Adrenal gland (tissue), 12 donors: ENCODE results near the gene CUTA. TPM values are rescaled to one million over a fixed set of nuclear protein-coding genes. Genes with fewer than 3 reads are reported as not detected.
A peak's percentile ranks its signal among the peaks of the same experiment; 100 is the strongest.

Experiments
- DNase-seq, 7 donors: peaks; one replicate each; pipeline ENCODE4 v3.0.0-alpha.2; 2019 to 2020
- H3K27ac ChIP-seq, 5 donors: fragments of 200-600 bp; sonication (generic) in 4 of 5; 1 replicate in 3 of 5; 2 replicates in 2 of 5; pipeline versions ENCODE4 v1.5.1 to v1.8.0; 2016 to 2020; ENCODE audit warnings: mild to moderate bottlenecking in 1 of 5
- H3K27me3 ChIP-seq: fragments of 200-600 bp; 2 replicates; pipeline ENCODE4 v1.8.0; 2021
- H3K36me3 ChIP-seq, 2 donors: fragments of 200-600 bp; replicated peaks in 1 of 2; 1 replicate in 1 of 2; 2 replicates in 1 of 2; pipeline versions ENCODE4 v1.5.1 to v1.8.0; 2018 to 2022
- H3K4me1 ChIP-seq, 2 donors: fragments of 200-600 bp; replicated peaks in 1 of 2; 1 replicate in 1 of 2; 2 replicates in 1 of 2; pipeline versions ENCODE4 v1.5.1 to v1.8.0; 2018 to 2021
- H3K4me3 ChIP-seq, 4 donors: fragments of 200-600 bp; sonication (generic) in 3 of 4; one replicate each; pipeline ENCODE4 v1.5.1; 2016 to 2018
- H3K9me3 ChIP-seq, 3 donors: fragments of 200-600 bp; sonication (generic) in 1 of 3; replicated peaks in 1 of 3; 1 replicate in 2 of 3; 2 replicates in 1 of 3; pipeline versions ENCODE4 v1.5.1 to v1.8.0; 2016 to 2021
- POLR2A ChIP-seq, 2 donors: fragments of 450-650 bp; IDR thresholded peaks; one replicate each; pipeline ENCODE4 v1.6.1; 2017; ENCODE audit warnings: antibody characterized with exemption in 2 of 2, mild to moderate bottlenecking in 2 of 2, moderate library complexity in 1 of 2
- WGBS, 4 donors: extraction: QIAGEN DNeasy Blood & Tissue Kit in 2 of 4; methylation state at CpG; one replicate each; pipeline versions ENCODE4 v1.1.5 to v1.1.7; 2013 to 2017; 5-methylcytosine and 5-hydroxymethylcytosine counted together
- intact Hi-C, 2 donors: fragments of 100-400 bp; cut with DNase I; formaldehyde crosslinking; loops; one replicate each; pipeline versions ENCODE4 v1.14.1 to v1.15.0; 2022 to 2023
- polyA plus RNA-seq, 3 donors: library from polyadenylated mRNA; stranded (reverse); fragments of 200-250 nt in 2 of 3; fragments of 350-450 nt in 1 of 3; fragmentation: Illumina TruSeq in 1 of 3; extraction: RNeasy Lipid Tissue Mini Kit (QIAGEN cat#74804) in 1 of 3; gene quantifications; one replicate each; pipeline ENCODE4 v1.2.3, GENCODE V29; 2013 to 2014
- total RNA-seq, 9 donors: library from RNA; depleted of rRNA in 4 of 9; stranded (reverse); fragments of >200 nt in 4 of 9; fragments of 120-200 nt in 1 of 9; fragmentation: NEBNext Ultra II Directional in 1 of 9; extraction: Animal tissue kit (Norgen Biotek cat#: 25700) in 1 of 9; gene quantifications; one replicate each; pipeline versions ENCODE4 v1.1.0 to v1.2.4, GENCODE V29; 2013 to 2023
- TF ChIP-seq, protein P1 (sequence below), 6 experiments: fragments of 450-650 bp in 4 of 6; fragments of 200-600 bp in 2 of 6; sonication (generic) in 1 of 6; IDR thresholded peaks; 1 replicate in 5 of 6; 2 replicates in 1 of 6; pipeline versions ENCODE4 v1.5.1 to v1.8.0; 2016 to 2021; ENCODE audit warnings: antibody characterized with exemption in 6 of 6, mild to moderate bottlenecking in 2 of 6, moderate library complexity in 1 of 6
- donor health status: healthy with polysubstance abuse.
- donor health status: Bipolar disorder and iron deficiency.
- donor health status: DM: yes; HTN: yes; CAD: no.
- donor health status: DM: no; HTN: no; CAD: no.
- donor health status: DM: no; HTN: no; CAD: no.
- donor health status: DM: yes; HTN: yes; CAD: no.

Gene CUTA
- total and polyA plus RNA-seq, 12 donors, result 202 to 437 (median 295) TPM

DNA sequence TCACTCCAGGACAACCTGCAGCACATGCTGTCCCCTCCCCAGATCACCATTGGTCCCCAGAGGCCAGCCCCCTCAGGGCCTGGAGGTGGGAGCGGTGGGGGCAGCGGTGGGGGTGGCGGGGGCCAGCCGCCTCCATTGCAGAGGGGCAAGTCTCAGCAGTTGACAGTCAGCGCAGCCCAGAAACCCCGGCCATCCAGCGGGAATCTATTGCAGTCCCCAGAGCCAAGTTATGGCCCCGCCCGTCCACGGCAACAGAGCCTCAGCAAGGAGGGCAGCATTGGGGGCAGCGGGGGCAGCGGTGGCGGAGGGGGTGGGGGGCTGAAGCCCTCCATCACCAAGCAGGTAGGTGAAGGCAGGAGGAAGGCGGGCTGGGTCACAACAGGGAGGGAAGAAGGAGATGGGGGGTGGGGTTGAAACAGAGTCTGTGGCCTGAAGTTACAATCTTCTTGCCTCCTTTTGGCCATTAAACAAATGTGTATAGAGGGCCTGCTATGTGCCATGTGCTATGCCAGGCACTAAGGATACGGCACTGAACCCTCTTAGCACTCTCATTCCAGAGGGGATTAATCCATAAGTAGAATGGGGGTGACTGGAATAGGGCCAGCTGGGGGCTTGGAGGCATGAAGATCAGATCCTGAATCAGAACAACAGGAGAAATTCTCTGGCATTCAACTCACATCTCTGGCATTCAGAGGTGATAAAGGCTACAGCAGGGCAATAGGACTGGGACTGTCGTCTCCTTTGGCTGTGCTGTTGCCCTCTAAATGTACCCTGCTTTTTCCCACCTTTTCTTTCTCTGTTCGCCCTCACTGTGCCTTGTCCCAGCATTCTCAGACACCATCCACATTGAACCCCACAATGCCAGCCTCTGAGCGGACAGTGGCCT is 26.0 kb upstream of the CUTA start:
- Histone ChIP-seq H3K9me3 (no peaks in the 10 kb centered on the region), H3K27me3 (no peaks in the 10 kb centered on the region), H3K4me3 (no peak overlapping the region), H3K4me1 (no peaks in the 10 kb centered on the region), H3K27ac (no peak overlapping the region), H3K36me3 (peaks cover 0 to 37% of the 10 kb centered on the region in 2 donors)
- peak in 2 of 7 donors; percentile 9 to 14 for DNase-seq
- intact Hi-C loops, result no loop called here
- no peak for TF ChIP-seq POLR2A (IDR thresholded peaks at IDR 0.05)
- TF ChIP-seq, protein P1, sequence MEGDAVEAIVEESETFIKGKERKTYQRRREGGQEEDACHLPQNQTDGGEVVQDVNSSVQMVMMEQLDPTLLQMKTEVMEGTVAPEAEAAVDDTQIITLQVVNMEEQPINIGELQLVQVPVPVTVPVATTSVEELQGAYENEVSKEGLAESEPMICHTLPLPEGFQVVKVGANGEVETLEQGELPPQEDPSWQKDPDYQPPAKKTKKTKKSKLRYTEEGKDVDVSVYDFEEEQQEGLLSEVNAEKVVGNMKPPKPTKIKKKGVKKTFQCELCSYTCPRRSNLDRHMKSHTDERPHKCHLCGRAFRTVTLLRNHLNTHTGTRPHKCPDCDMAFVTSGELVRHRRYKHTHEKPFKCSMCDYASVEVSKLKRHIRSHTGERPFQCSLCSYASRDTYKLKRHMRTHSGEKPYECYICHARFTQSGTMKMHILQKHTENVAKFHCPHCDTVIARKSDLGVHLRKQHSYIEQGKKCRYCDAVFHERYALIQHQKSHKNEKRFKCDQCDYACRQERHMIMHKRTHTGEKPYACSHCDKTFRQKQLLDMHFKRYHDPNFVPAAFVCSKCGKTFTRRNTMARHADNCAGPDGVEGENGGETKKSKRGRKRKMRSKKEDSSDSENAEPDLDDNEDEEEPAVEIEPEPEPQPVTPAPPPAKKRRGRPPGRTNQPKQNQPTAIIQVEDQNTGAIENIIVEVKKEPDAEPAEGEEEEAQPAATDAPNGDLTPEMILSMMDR (IDR thresholded peaks at IDR 0.05), result no peak
- 92 to 98% (median 96%) methylated on average over 11 to 18 of the region's 18 CpGs for WGBS, 4 donors

- no peak overlapping the region for H3K4me3 ChIP-seq
- H3K27ac ChIP-seq, result no peak overlapping the region
- peak in 2 of 7 donors; percentile 12 to 51 for DNase-seq
- H3K4me1 ChIP-seq, result no peaks in the 10 kb centered on the region
- 94 to 100% (median 96%) methylated on average over 1 to 17 of the region's 17 CpGs; no CpG with 5 or more reads in 1 of the 4 donors for WGBS, 4 donors
- H3K27me3 ChIP-seq, result no peaks in the 10 kb centered on the region
- no peaks in the 10 kb centered on the region for H3K9me3 ChIP-seq
- peaks cover 0 to 38% of the 10 kb centered on the region in 2 donors for H3K36me3 ChIP-seq
- intact Hi-C loops, result no loop called here
- TF ChIP-seq, protein P1 (IDR thresholded peaks at IDR 0.05), result no peak
- TF ChIP-seq POLR2A (IDR thresholded peaks at IDR 0.05), result no peak
These were observed 25.1 kb upstream of the CUTA start for GRCh38 chr6:33443025-33443424.

DNA sequence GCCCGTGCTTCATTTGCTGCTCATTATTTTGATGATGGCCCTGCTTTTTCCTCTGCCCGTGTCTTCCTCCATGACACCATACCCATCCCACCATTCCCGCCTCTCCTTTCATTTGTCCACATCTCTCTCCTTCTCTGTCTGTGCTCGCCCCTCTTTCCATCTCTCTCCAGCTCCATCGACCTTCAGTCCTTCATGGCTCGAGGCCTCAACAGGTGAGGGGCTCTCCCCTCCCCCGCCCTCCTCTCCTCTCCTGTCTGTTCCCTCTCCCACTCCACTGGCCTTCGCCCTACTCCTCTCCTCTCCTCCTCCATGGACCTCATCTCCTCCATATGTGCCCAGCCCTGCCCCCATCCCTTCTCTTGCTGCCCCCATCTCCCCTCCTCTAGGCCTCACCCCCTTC is 24.4 kb upstream of the CUTA start:
- Histone ChIP-seq H3K27ac (no peak overlapping the region), H3K27me3 (no peaks in the 10 kb centered on the region), H3K9me3 (no peaks in the 10 kb centered on the region), H3K36me3 (peaks cover 0 to 42% of the 10 kb centered on the region in 2 donors), H3K4me1 (no peaks in the 10 kb centered on the region), H3K4me3 (no peak overlapping the region)
- peak in 1 of 7 donors; percentile 13 for DNase-seq
- 87 to 91% (median 89%) methylated on average over 8 of the region's 8 CpGs for WGBS, 4 donors
- TF ChIP-seq, protein P1 (IDR thresholded peaks at IDR 0.05), result no peak
- TF ChIP-seq POLR2A (IDR thresholded peaks at IDR 0.05), result no peak
- intact Hi-C loops, result no loop called here

DNA sequence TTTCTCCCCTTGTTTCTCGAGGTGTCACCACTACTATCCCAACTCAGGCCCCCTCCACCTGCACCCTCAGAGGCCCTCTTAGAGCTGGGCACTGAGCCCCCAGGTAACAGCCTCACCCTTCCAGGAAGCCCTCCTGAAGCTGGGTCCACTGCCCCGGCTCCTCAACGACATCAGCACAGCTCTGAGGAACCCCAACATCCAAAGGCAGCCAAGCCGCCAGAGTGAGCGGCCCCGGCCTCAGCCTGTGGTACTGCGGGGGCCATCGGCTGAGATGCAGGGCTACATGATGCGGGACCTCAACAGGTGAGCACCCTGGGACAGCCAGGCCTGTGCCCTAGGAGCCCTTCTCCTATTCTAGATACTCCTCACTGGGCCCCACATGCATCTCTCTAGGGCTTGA is 23.6 kb upstream of the CUTA start:
- no peak overlapping the region for H3K27ac ChIP-seq
- TF ChIP-seq, protein P1 (IDR thresholded peaks at IDR 0.05), result no peak
- TF ChIP-seq POLR2A (IDR thresholded peaks at IDR 0.05), result no peak
- peaks cover 0 to 50% of the 10 kb centered on the region in 2 donors for H3K36me3 ChIP-seq
- H3K27me3 ChIP-seq, result no peaks in the 10 kb centered on the region
- 73 to 96% (median 95%) methylated on average over 1 to 9 of the region's 9 CpGs for WGBS, 4 donors
- DNase-seq, result no peak
- intact Hi-C loops, result no loop called here
- no peaks in the 10 kb centered on the region for H3K9me3 ChIP-seq
- no peak overlapping the region for H3K4me3 ChIP-seq
- no peaks in the 10 kb centered on the region for H3K4me1 ChIP-seq
